Panc1 (cell line): Measurements from ENCODE around the gene STX3. TPM values are rescaled to one million over a fixed set of nuclear protein-coding genes. Genes with fewer than 3 reads are reported as not detected.

Source experiments
- ATAC-seq: fragments of 200-7000 bp; cut with Tn5 transposase; 2 replicates; pipeline ENCODE4 v1.9.1; 2020; ENCODE audit warnings: mild to moderate bottlenecking, moderate library complexity
- BruUV-seq: library from RNA; stranded (reverse); fragments of 400-500 nt; replicated peaks from 2 replicates; lab custom pipeline; 2021; lab: Mats Ljungman, UMichigan
- CTCF ChIA-PET: fragments of 300-600 bp; sonication (Branson Sonifier 250); formaldehyde crosslinking; loops from one replicate; lab custom pipeline; 2022; ENCODE audit warnings: antibody characterized with exemption; lab: Charles Lee
- POLR2A ChIA-PET: fragments of 300-600 bp; sonication (Branson Sonifier 250); formaldehyde crosslinking; loops from one replicate; lab custom pipeline; 2022; ENCODE audit warnings: antibody characterized with exemption; lab: Charles Lee
- DNase-seq: peaks from one replicate; pipeline ENCODE4 v3.0.0-alpha.2; 2010; ENCODE audit warnings: low read depth, low spot score
- H3K27ac ChIP-seq: 2 replicates; pipeline ENCODE4 v1.5.1; 2011; ENCODE audit warnings: mild to moderate bottlenecking, low read length, inconsistent platforms
- H3K27me3 ChIP-seq: fragments of 200-500 bp; sonication (Bioruptor generic); 2 replicates; pipeline ENCODE4 v1.6.0; 2014; ENCODE audit warnings: low read length, inconsistent platforms; ENCODE audit not compliant: control insufficient read depth, insufficient read depth
- H3K36me3 ChIP-seq: fragments of 200-500 bp; sonication (Bioruptor generic); 2 replicates; pipeline ENCODE4 v1.5.1; 2014; ENCODE audit warnings: inconsistent platforms, mild to moderate bottlenecking, low read length, moderate library complexity; ENCODE audit not compliant: control insufficient read depth, insufficient read depth
- H3K4me1 ChIP-seq: 2 replicates; pipeline ENCODE4 v1.5.1; 2011; ENCODE audit warnings: inconsistent platforms, mild to moderate bottlenecking, low read length, moderate library complexity; ENCODE audit not compliant: control insufficient read depth, insufficient read depth
- H3K4me3 ChIP-seq, 2 experiments: 2 replicates each; pipeline ENCODE4 v1.5.1; 2011 to 2012; ENCODE audit warnings: low read depth in 2 of 2, low read length in 2 of 2, mild to moderate bottlenecking in 2 of 2, inconsistent platforms in 1 of 2, moderate library complexity in 1 of 2
- H3K9me3 ChIP-seq: fragments of 200-500 bp; sonication (Bioruptor generic); 2 replicates; pipeline ENCODE4 v1.5.1; 2014; ENCODE audit warnings: low read depth, mild to moderate bottlenecking, inconsistent platforms, low read length, moderate library complexity; ENCODE audit not compliant: control insufficient read depth, insufficient read depth
- CTCF ChIP-seq: fragments of 450-650 bp; IDR thresholded peaks from 2 replicates; pipeline ENCODE4 v1.5.1; 2017; ENCODE audit warnings: mild to moderate bottlenecking
- POLR2AphosphoS5 ChIP-seq: IDR thresholded peaks from 2 replicates; pipeline ENCODE4 v1.6.1; 2012; ENCODE audit warnings: mild to moderate bottlenecking, low read depth, low read length, moderate library complexity
- REST ChIP-seq, 2 experiments: IDR thresholded peaks; 2 replicates each; pipeline ENCODE4 v1.6.1; 2011 to 2012; ENCODE audit warnings: low read depth in 2 of 2, control low read depth in 1 of 2, low read length in 1 of 2, mild to moderate bottlenecking in 1 of 2, moderate library complexity in 1 of 2; ENCODE audit not compliant: insufficient read depth in 1 of 2
- SIN3A ChIP-seq: IDR thresholded peaks from 2 replicates; pipeline ENCODE4 v1.6.1; 2012; ENCODE audit warnings: low read depth, mild to moderate bottlenecking, low read length, moderate library complexity, borderline replicate concordance; ENCODE audit not compliant: insufficient read depth
- TCF7L2 ChIP-seq: IDR thresholded peaks from 2 replicates; pipeline ENCODE4 v1.6.1; 2011; ENCODE audit warnings: mild to moderate bottlenecking, low read depth, low read length, inconsistent platforms
- in situ Hi-C: cut with HindIII; loops from 2 replicates; pipeline ENCODE4 v1.10.0; 2016; ENCODE audit warnings: low sequenced_read_pairs, low pct_unique_long_range_greater_than_20kb
- intact Hi-C: fragments of 100-400 bp; cut with micrococcal nuclease; formaldehyde crosslinking; loops from one replicate; pipeline ENCODE4 v1.10.0; 2022; ENCODE audit not compliant: unreplicated experiment
- total RNA-seq: library from RNA; stranded (reverse); gene quantifications from one replicate; pipeline ENCODE4 v1.2.1, GENCODE V29; 2021; ENCODE audit not compliant: unreplicated experiment

STX3 gene
- total RNA-seq, 1 experiment from 2014 or later, result 34.8 TPM

GRCh38 chr11:59810911-59811259 is 55.7 kb downstream of the STX3 start:
- no TSS peak for BruUV-seq
- Histone ChIP-seq H3K9me3 (no peaks in the 10 kb centered on the region; the same call in 1 of the 2 replicates), H3K4me1 (peaks cover 5% of the 10 kb centered on the region; the same call in 1 of the 2 replicates), H3K27ac (peak overlapping the region; percentile 93), H3K36me3 (peaks cover 12% of the 10 kb centered on the region), H3K4me3 (peak overlapping the region; percentile 89 to 96), H3K27me3 (no peaks in the 10 kb centered on the region)
- in situ Hi-C loops (no loop called here), intact Hi-C loops (no loop called here)
- ATAC-seq, result no peak; the same call in 1 of the 2 replicates
- POLR2A ChIA-PET, result no interaction called here
- DNase-seq, result no peak
- no peak for TF ChIP-seq CTCF
- CTCF ChIA-PET, result interaction anchor here (0.9 kb wide), 1 partner anchor 55 kb away, joined by 4 read pairs; no protein-coding TSS in a partner anchor

GRCh38 chr11:59812220-59812619 is 57.0 kb downstream of the STX3 start:
- DNase-seq, result no peak
- in situ Hi-C loops (no loop called here), intact Hi-C loops (no loop called here)
- no peak overlapping the region for H3K4me3 ChIP-seq
- ATAC-seq, result no peak
- CTCF ChIA-PET, result interaction anchor here (0.5 kb wide), 1 partner anchor 303 kb away, joined by 3 read pairs; no protein-coding TSS in a partner anchor
- H3K27ac ChIP-seq, result no peak overlapping the region
- H3K36me3 ChIP-seq, result peaks cover 8% of the 10 kb centered on the region
- H3K27me3 ChIP-seq, result no peaks in the 10 kb centered on the region
- POLR2A ChIA-PET, result no interaction called here
- no TSS peak for BruUV-seq
- peaks cover 5% of the 10 kb centered on the region; the same call in 1 of the 2 replicates for H3K4me1 ChIP-seq
- no peak for TF ChIP-seq SIN3A
- H3K9me3 ChIP-seq, result no peaks in the 10 kb centered on the region; the same call in 1 of the 2 replicates

GRCh38 chr11:59813364-59813763 is 58.2 kb downstream of the STX3 start:
- no TSS peak for BruUV-seq
- ChIA-PET POLR2A (interaction anchor here (0.6 kb wide), 1 partner anchor 57 kb away, joined by 11 read pairs; no protein-coding TSS in a partner anchor), CTCF (no interaction called here)
- in situ Hi-C loops, result no loop called here
- Histone ChIP-seq H3K27me3 (no peaks in the 10 kb centered on the region), H3K36me3 (peaks cover 5% of the 10 kb centered on the region; the same call in 1 of the 2 replicates), H3K27ac (no peak overlapping the region), H3K4me3 (no peak overlapping the region), H3K9me3 (no peaks in the 10 kb centered on the region; the same call in 1 of the 2 replicates), H3K4me1 (peaks cover 5% of the 10 kb centered on the region; the same call in 1 of the 2 replicates)
- DNase-seq (no peak), ATAC-seq (no peak)
- intact Hi-C loops, result no loop called here
- no peak for TF ChIP-seq POLR2AphosphoS5
- no peak for TF ChIP-seq CTCF
- no peak for TF ChIP-seq REST (IDR thresholded peaks at IDR 0.05; ENCODE audit: insufficient read depth in 1 of 2, low read depth in 2 of 2, low read length in 1 of 2)
- no peak for TF ChIP-seq TCF7L2
- no peak for TF ChIP-seq SIN3A
